Tibial artery (tissue), 4 donors: ENCODE results near the gene SF3A2.

Experiments used
- DNase-seq, 2 donors: peaks; one replicate each; pipeline ENCODE4 v3.0.0-alpha.2; 2019
- H3K27ac ChIP-seq, 2 donors: fragments of 200-600 bp; sonication (generic) in 1 of 2; 1 replicate in 1 of 2; 2 replicates in 1 of 2; pipeline ENCODE4 v1.5.1; 2018 to 2019; ENCODE audit warnings: mild to moderate bottlenecking in 1 of 2
- H3K27me3 ChIP-seq, 2 donors: fragments of 200-600 bp; sonication (generic) in 1 of 2; one replicate each; pipeline versions ENCODE4 v1.5.1 to v1.6.0; 2016 to 2019
- H3K36me3 ChIP-seq, 3 donors: fragments of 200-600 bp; sonication (generic) in 2 of 3; one replicate each; pipeline ENCODE4 v1.5.1; 2016 to 2019; ENCODE audit warnings: mild to moderate bottlenecking in 2 of 3
- H3K4me1 ChIP-seq, 4 donors: fragments of 200-600 bp; sonication (generic) in 2 of 4; 1 replicate in 3 of 4; 2 replicates in 1 of 4; pipeline ENCODE4 v1.5.1; 2016 to 2019
- H3K4me3 ChIP-seq, 2 donors: fragments of 200-600 bp; sonication (generic) in 1 of 2; 1 replicate in 1 of 2; 2 replicates in 1 of 2; pipeline ENCODE4 v1.5.1; 2018 to 2019; ENCODE audit warnings: mild to moderate bottlenecking in 2 of 2
- H3K9me3 ChIP-seq, 3 donors: fragments of 200-600 bp; sonication (generic) in 1 of 3; one replicate each; pipeline ENCODE4 v1.5.1; 2016 to 2019
- intact Hi-C: fragments of 100-400 bp; cut with DNase I; formaldehyde crosslinking; loops from one replicate; pipeline ENCODE4 v1.15.0; 2023; ENCODE audit warnings: low total_unique reads
- TF ChIP-seq, protein P1 (sequence below), 2 experiments: fragments of 200-600 bp in 1 of 2; fragments of 450-650 bp in 1 of 2; IDR thresholded peaks; one replicate each; pipeline ENCODE4 v1.5.1; 2017 to 2019; ENCODE audit warnings: antibody characterized with exemption in 2 of 2, mild to moderate bottlenecking in 1 of 2, moderate library complexity in 1 of 2

SF3A2 gene

DNA sequence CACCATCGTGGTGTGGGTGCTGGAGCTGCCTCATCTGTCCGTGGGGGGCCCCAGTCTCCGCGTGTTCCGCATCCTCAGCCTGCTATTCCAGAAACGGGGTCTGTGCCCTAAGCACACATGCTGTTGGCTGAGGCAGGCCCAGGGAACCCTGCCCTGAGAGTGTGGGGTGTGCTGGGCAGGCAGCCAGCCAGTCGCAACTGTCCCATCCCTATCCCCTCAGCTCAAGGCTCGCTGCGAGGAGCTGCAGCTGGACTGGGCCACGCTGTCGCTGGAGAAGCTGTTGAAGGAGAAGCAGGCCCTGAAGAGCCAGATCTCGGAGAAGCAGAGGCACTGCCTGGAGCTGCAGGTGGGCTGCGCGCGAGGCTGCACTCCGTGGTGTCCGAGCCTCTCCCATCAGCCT is 22.4 kb upstream of the SF3A2 start:
- Histone ChIP-seq H3K4me3 (no peak overlapping the region), H3K27me3 (no peaks in the 10 kb centered on the region), H3K36me3 (peaks cover 61 to 99% (median 93%) of the 10 kb centered on the region in 3 donors), H3K4me1 (no peaks in the 10 kb centered on the region), H3K9me3 (no peaks in the 10 kb centered on the region), H3K27ac (no peak overlapping the region)
- TF ChIP-seq, protein P1, sequence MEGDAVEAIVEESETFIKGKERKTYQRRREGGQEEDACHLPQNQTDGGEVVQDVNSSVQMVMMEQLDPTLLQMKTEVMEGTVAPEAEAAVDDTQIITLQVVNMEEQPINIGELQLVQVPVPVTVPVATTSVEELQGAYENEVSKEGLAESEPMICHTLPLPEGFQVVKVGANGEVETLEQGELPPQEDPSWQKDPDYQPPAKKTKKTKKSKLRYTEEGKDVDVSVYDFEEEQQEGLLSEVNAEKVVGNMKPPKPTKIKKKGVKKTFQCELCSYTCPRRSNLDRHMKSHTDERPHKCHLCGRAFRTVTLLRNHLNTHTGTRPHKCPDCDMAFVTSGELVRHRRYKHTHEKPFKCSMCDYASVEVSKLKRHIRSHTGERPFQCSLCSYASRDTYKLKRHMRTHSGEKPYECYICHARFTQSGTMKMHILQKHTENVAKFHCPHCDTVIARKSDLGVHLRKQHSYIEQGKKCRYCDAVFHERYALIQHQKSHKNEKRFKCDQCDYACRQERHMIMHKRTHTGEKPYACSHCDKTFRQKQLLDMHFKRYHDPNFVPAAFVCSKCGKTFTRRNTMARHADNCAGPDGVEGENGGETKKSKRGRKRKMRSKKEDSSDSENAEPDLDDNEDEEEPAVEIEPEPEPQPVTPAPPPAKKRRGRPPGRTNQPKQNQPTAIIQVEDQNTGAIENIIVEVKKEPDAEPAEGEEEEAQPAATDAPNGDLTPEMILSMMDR (IDR thresholded peaks at IDR 0.05) = no peak
- intact Hi-C loops = no loop called here
- no peak for DNase-seq

DNA sequence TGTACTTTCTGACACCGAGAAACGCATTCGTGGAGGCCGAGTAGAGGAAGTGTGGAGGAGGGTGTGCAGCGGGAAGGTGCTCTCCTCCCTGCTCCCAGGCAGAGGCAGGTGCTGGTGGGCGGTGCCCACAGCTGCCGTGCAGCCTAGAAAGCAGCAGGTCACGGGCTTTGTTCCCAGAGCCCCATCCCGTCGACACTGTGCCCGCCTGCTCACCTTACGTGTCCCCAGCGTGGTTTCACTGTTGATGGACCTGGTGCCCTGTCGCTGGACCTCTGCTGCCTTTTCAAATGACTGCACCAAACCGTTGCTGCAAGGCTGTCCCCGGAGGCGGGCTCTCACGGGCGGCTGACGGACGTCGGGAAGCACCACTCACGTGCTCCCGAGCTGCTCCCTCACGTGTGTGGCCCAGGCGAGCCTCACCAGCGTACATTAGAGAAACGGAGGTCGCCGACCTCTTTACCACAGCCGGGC is 21.3 kb upstream of the SF3A2 start:
- Histone ChIP-seq H3K9me3 (no peaks in the 10 kb centered on the region), H3K36me3 (peaks cover 59 to 99% (median 92%) of the 10 kb centered on the region in 3 donors), H3K4me1 (no peaks in the 10 kb centered on the region), H3K27ac (no peak overlapping the region), H3K27me3 (no peaks in the 10 kb centered on the region), H3K4me3 (no peak overlapping the region)
- intact Hi-C loops = no loop called here
- TF ChIP-seq, protein P1 (IDR thresholded peaks at IDR 0.05) = no peak
- no peak for DNase-seq

DNA sequence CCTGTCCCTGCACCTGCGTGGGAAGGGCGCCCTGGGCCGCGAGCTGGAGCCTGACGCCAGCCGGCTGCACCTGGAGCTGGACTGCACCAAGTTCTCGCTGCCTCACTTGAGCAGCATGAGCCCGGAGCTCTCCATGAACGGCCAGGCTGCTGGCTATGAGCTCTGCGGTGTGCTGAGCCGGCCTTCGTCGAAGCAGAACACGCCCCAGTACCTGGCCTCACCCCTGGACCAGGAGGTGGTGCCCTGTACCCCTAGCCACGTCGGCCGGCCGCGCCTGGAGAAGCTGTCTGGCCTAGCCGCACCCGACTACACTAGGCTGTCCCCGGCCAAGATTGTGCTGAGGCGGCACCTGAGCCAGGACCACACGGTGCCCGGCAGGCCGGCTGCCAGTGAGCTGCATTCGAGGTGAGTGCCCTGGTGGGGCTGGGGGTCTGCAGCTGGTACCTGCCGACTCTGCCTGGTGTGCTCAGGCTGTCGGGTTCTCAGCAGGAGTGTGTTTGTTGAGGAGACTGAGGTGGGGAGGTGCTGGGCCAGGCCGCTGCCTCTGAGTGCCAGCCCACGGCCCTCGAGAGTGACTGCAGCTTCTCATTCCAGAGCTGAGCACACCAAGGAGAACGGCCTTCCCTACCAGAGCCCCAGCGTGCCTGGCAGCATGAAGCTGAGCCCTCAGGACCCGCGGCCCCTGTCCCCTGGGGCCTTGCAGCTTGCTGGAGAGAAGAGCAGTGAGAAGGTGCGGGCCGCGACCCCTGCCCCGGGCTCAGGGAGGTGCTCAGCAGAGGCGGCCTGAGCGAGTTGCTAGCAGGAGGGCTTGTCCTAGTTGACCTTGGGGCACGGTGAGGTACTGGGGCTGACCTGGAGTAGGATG is 20.0 kb upstream of the SF3A2 start:
- H3K27ac ChIP-seq = no peak overlapping the region
- no peaks in the 10 kb centered on the region for H3K4me1 ChIP-seq
- no peaks in the 10 kb centered on the region for H3K27me3 ChIP-seq
- peaks cover 52 to 99% (median 84%) of the 10 kb centered on the region in 3 donors for H3K36me3 ChIP-seq
- no peak for DNase-seq
- H3K4me3 ChIP-seq = no peak overlapping the region
- no peaks in the 10 kb centered on the region for H3K9me3 ChIP-seq
- TF ChIP-seq, protein P1 (IDR thresholded peaks at IDR 0.05) = no peak
- intact Hi-C loops = no loop called here

DNA sequence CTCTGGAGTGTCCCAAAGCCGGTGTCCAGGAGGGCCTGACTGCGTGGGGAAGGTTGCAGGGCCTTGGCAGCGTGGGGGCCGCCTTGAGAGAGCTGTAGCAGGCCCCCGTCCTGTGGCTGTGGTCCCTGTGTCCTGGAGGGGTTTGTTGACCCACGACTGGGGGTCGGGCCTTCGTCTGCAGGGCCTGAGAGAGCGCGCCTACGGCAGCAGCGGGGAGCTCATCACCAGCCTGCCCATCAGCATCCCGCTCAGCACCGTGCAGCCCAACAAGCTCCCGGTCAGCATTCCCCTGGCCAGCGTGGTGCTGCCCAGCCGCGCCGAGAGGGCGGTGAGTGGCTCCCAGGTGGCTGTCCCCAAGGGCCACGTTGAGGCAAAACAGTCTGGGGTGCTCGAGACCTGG is 19.0 kb upstream of the SF3A2 start:
- intact Hi-C loops = no loop called here
- Histone ChIP-seq H3K9me3 (no peaks in the 10 kb centered on the region), H3K27ac (no peak overlapping the region), H3K36me3 (peaks cover 44 to 99% (median 82%) of the 10 kb centered on the region in 3 donors), H3K27me3 (no peaks in the 10 kb centered on the region), H3K4me3 (no peak overlapping the region), H3K4me1 (no peaks in the 10 kb centered on the region)
- no peak for DNase-seq
- TF ChIP-seq, protein P1 (IDR thresholded peaks at IDR 0.05) = no peak

DNA sequence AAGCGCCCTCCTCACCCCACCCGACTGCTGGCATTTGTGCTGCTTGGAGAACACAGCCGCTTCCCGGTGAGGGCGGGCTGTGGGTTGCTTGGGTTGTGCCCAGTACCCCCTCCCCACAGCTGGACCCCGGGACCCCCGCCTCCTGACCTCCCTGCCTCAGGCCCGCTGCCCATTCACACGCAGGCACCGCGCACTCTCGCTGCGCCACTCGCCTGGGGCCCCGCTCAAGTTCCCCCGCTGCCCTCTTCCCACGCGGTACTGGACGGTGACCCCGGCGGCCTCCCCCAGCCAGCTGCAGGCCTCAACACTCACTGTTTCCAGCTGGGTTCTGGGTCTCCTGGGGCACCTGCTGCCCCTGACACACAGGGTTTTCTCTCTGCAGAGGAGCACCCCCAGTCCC is 16.9 kb upstream of the SF3A2 start:
- TF ChIP-seq, protein P1 (IDR thresholded peaks at IDR 0.05) = no peak
- H3K9me3 ChIP-seq = no peaks in the 10 kb centered on the region
- intact Hi-C loops = no loop called here
- H3K27me3 ChIP-seq = no peaks in the 10 kb centered on the region
- no peaks in the 10 kb centered on the region for H3K4me1 ChIP-seq
- peaks cover 26 to 99% (median 78%) of the 10 kb centered on the region in 3 donors for H3K36me3 ChIP-seq
- no peak overlapping the region for H3K4me3 ChIP-seq
- DNase-seq = no peak
- no peak overlapping the region for H3K27ac ChIP-seq
